Measurements from ENCODE around the gene KLB.
"Not testable (repeated sequence)": the region's sequence is repeated elsewhere in the genome, so short reads cannot be mapped to it uniquely, and the experiment has no call there.

The KLB gene

DNA sequence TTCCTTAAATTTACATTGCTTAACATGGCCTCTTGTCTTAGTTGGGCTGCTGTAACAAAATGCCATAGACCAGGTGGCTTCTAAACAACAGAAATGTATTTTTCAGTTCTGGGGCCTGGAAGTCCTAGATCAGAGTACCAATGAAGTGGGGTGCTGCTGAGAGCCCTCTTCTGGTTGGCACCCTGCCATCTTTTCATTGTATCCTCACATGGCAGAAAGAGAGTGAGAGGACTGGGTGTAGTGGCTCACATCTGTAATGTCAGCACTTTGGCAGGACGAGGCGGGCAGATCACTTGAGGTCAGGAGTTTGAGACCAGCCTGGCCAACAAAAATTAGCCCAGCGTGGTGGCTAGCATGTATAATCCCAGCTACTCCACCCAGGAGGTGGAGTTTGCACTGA is 12.0 kb upstream of the KLB start:
- no peak for TF ChIP-seq POLR2A (IDR thresholded peaks at IDR 0.05; ENCODE audit: low read length)
- TF ChIP-seq GATA1 (IDR thresholded peaks at IDR 0.05; ENCODE audit: low read depth, low read length) = no peak
- DNase-seq = peak; percentile 6 to 12

DNA sequence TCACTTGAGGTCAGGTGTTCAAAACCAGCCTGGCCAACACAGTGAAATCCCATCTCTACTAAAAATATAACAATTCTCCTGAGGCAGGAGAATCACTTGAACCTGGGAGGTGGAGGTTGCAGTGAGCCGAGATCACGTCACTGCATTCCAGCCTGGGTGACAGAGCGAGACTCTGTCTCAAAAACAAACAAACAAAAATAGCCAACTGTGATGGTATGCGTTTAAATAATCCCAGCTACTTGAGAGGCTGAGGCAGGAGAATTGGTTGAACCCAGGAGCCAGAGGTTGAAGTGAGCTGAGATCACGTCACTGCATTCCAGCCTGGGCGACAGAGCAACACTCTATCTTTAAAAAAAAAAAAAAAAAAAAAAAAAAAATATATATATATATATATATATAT is 5.1 kb upstream of the KLB start:
- DNase-seq = not testable (repeated sequence)

DNA sequence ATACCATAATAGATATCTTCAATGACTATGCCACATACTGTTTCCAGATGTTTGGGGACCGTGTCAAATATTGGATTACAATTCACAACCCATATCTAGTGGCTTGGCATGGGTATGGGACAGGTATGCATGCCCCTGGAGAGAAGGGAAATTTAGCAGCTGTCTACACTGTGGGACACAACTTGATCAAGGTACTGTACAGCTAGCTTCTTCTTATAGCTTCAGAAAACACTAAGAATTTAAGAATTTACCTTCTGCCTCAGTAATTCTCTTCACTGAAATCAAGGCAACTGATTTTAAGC is 805 bp downstream of the KLB start:
- TF ChIP-seq GATA1 (IDR thresholded peaks at IDR 0.05; ENCODE audit: low read depth, low read length) (no peak), POLR2A (IDR thresholded peaks at IDR 0.05; ENCODE audit: low read length) (no peak)

DNA sequence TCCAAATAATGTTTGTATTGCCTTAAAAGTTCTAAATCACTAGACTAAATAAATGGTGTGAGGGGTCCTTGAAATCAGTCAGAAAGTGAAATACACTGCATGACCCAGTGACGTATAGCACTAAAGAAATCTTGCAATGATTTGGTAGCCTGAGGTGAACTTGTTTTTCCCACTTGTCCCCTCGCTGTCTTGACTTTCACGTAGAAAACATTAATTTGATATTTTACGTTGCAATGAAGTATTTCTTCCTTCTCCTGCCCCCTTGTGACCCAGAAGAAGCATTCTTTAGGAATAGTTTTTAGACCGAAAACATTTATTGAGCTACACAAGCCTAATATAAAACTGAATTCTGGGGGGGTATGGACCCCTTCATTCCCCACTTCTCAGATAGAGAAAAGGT is 3.7 kb downstream of the KLB start:
- TF ChIP-seq POLR2A (IDR thresholded peaks at IDR 0.05; ENCODE audit: low read length) = no peak
- TF ChIP-seq GATA1 (IDR thresholded peaks at IDR 0.05; ENCODE audit: low read depth, low read length) = no peak
- DNase-seq = peak in 1 of 2 experiments; percentile 9

More for the DNA sequence above, 805 bp downstream of the KLB start:
- DNase-seq = no peak

DNA sequence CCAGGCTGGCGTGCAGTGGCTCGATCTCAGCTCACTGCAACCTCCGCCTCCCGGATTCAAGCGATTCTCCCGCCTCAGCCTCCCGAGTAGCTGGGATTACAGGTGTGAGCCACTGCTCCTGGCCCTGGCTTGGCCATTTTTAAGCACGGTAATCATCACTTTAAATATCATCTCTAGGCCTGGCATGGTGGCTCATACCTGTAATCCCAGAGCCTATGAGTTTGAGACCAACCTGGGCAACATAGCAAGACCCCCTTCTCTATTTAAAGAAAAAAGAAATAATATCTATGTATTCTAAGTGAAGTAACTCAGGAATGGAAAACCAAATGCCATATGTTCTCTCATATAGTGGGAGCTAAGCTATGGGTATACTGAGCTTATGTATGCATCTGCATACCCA is 4.8 kb downstream of the KLB start:
- DNase-seq = not testable (repeated sequence)

DNA sequence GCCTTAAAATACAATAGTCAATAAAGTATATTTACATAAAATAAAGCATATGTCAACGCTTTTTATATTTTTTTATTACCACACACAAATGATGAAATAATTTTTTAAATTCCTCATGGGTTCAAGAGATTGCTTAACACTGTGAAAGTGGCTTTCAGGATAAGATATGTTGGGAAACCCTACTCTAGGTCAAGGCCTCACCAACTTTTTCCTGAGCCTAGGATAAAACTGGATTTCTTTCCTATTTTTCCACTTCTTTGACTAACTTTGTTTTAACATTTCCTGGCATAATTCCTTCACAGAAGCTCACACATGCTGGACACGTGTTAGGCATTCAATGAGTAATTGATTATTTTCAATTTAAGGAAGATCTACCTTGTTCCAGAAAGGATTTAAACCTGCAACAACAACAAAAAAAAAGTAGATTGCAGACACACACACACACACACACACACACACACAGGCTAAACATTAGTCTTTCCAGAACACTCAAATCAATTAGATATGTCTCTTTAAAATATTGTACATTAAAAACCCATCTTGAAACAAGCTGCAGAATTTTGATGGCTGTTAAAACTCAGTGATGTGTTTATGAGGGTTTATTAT is 9.1 kb downstream of the KLB start:
- DNase-seq = no peak
- TF ChIP-seq GATA1 (IDR thresholded peaks at IDR 0.05; ENCODE audit: low read depth, low read length) (no peak), POLR2A (IDR thresholded peaks at IDR 0.05; ENCODE audit: low read length) (no peak)

DNA sequence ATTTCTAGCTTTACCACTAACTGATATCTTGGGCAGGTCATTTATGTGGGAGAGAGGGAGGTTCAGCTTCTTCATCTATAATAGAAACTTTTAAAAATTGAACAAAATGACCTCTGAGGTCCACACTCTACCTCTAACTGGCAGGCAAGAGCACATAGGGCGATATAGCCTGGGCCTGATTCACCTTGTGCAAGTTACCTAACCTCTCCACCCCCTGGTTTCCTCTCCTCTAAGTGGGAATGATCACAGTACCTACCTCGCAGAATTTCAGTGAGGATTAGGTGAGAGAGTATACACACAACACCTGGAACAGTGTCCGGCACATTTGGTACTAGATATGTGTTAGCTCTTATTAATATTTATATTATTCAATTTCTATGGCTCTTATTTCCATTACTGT is 15.5 kb downstream of the KLB start:
- TF ChIP-seq POLR2A (IDR thresholded peaks at IDR 0.05; ENCODE audit: low read length) (no peak), GATA1 (IDR thresholded peaks at IDR 0.05; ENCODE audit: low read depth, low read length) (no peak)
- no peak for DNase-seq

DNA sequence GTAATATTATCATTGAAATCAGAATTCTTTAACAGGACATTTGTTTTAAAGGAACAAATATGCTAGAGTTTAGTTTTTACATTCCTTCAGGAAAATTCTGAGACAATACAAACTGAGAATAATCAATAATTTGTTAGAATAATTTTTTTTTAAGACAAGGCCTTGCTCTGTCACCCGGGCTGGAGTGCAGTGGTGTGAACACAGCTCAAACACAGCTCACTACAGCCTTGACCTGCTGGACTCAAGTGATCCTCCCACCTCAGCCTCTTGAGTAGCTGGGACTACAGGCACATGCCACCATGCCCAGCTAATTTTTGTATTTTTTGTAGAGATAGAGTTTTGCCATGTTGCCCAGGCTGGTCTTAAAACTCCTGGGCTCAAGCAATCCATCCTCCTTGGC is 18.6 kb downstream of the KLB start:
- DNase-seq = not testable (repeated sequence)

DNA sequence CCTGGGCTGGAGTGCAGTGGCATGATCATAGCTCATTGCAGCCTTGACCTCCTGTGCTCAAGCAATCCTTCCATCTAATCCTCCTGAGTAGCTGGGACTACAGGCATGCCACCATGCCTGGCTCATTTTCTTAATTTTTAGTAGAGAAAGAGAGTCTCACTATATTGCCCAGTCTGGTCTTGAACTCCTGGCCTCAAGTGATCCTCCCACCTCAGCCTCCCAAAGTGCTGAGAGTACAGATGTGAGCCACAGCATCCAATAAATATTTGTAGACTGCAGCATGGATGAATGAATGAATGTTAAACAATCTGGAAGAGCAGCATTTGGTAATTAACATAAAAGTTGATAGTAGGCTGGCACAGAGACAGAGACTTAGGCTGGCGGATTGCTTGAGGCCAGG is 20.0 kb downstream of the KLB start:
- no peak for DNase-seq
- TF ChIP-seq GATA1 (IDR thresholded peaks at IDR 0.05; ENCODE audit: low read depth, low read length) (no peak), POLR2A (IDR thresholded peaks at IDR 0.05; ENCODE audit: low read length) (no peak)

DNA sequence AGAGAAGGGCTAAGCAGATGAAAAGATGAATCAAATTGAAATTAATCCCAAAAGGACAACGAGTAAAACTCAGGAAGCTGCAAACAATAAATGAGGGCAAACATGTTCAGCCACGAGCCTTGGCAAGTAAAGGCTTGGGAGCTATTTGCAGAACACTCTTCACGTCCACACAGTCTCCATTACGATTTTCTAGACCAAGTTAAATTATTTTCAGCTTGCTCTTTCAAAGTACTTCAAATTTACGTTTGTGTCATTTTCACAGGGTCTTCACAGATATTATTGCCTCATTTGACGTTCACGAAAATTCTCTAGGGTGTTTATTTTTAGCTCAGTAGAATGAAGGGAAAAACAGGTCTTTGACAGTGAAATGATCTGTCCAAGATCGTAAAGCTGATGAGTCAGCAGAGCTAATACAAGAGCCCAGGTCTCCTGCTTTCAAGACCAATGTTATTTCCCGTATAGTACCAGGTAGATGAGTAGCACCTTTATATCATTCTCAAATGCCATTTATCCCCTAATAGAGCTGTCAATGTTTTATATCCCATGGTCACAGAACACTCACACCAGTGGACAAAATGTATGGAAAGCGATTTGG is 20.9 kb downstream of the KLB start:
- TF ChIP-seq GATA1 (IDR thresholded peaks at IDR 0.05; ENCODE audit: low read depth, low read length) = no peak
- TF ChIP-seq POLR2A (IDR thresholded peaks at IDR 0.05; ENCODE audit: low read length) = no peak
- DNase-seq = no peak

DNA sequence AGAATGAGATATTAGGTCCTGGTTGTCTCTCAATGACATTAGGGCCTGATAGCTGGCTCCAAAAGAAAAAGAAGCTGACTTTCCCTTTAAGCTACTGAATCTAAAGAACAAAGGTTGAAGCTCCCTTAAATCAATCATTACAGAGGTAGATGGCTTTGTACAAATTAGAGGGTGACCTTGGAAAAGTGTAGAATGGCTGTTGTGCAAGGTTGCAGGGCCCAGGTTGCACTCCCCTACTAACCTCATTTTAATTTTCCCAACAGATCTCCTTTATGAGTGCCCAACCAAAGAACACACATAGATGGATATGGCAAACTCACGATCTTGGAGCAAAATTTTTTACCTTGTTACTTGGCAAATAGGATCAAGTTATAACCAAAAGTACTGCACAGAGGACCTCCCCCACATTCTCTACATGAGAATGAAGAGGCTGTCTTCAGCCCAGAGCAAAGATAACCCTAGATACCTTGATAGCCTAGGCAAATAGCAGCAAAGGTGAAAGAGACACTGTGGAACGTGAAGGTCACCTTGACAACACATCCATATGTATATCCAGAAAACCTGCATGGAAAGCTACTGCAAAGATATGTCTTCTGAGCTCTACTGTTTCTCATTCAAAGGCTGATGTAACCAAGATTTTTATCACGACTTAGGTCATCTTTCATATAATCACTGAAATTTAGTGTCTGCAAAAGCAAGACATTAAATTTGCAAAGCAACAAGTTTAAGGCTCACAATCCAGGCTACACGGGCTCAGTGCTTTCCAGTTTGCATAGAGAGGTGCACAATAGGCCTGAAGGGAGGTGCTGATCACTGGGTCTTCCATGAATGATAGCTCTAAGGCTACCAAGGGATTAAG is 23.0 kb downstream of the KLB start:
- TF ChIP-seq POLR2A (IDR thresholded peaks at IDR 0.05; ENCODE audit: low read length) = no peak
- TF ChIP-seq GATA1 (IDR thresholded peaks at IDR 0.05; ENCODE audit: low read depth, low read length) = no peak
- DNase-seq = no peak

DNA sequence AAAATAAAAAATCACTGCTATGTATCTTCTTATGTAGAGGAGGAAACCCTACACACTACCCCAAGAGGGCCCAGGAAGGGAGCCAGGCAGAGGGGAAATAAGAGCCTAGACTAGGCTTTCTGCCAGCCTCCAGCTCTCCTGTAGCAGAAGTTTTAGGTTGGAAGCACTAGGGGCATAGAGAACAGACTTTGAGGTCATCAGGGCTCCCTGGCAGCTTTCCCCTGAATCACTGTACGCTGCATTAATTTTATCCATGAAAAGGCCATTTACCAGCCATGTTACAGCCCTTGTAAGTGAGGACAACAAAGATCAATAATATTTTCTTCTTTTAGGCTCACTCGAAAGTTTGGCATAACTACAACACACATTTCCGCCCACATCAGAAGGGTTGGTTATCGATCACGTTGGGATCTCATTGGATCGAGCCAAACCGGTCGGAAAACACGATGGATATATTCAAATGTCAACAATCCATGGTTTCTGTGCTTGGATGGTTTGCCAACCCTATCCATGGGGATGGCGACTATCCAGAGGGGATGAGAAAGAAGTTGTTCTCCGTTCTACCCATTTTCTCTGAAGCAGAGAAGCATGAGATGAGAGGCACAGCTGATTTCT is 27.3 kb downstream of the KLB start:
- TF ChIP-seq GATA1 (IDR thresholded peaks at IDR 0.05; ENCODE audit: low read depth, low read length) = no peak
- TF ChIP-seq POLR2A (IDR thresholded peaks at IDR 0.05; ENCODE audit: low read length) = no peak

DNA sequence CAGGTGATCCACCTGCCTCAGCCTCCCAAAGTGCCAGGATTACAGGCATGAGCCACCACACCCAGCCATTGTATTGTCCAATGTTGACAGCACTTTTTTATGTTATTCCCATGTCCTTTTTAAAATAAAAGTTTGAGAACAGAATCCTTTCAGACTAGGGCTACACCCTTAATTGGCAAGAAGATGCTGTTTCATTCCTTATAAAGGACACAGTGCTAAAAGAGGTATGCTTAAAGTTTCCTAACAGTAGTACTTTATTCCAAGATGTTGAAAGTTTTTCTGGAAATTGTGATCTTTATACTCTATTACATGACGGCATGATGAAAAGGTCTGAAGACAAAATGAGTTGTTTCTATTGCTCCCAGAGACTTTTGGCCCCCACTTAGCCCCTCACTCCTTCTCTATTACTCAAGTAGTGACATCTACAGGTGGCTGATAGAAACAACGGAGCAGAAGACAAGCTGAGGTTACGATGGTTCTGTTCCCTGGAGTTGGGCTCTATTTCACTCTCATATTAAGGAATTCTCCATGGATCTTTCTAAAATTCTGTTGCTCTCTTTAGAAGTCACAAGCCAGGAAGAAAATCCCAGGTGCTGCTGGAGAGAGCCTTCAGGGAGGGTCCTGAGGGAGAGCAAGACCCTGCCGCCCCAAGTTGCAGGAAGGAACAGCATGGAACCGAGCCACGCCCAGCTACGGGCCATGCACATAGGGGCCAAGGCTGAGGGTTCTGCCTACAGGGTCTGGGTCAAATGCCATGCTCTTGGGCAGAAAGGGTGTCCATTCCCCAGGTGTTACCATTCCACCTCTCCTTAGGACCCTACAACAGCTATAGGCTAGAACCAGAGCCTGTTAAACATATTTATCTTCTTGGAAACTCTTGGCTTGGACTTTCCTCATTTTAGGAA is 29.2 kb downstream of the KLB start:
- no peak for TF ChIP-seq GATA1 (IDR thresholded peaks at IDR 0.05; ENCODE audit: low read depth, low read length)
- TF ChIP-seq POLR2A (IDR thresholded peaks at IDR 0.05; ENCODE audit: low read length) = no peak

More for the DNA sequence above, 27.3 kb downstream of the KLB start:
- DNase-seq = no peak

DNA sequence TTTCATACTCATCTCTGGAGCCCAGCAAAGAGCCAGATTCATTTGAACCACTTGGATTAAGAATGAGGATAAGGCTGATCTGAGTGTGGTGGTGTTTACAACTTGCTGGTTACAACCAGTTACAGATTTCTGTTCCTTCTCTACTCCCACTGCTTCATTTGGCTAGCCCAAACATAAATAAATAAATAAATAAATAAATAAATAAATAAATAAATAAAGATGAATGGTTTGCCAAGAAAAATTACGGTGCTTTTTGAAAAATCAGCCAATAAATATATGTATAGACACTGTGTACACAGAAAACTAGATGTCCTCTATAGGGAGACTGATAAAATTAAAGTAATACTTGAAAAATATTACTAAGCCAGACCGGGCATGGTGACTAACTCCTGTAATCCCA is 34.9 kb downstream of the KLB start:
- no peak for TF ChIP-seq GATA1 (IDR thresholded peaks at IDR 0.05; ENCODE audit: low read depth, low read length)
- no peak for TF ChIP-seq POLR2A (IDR thresholded peaks at IDR 0.05; ENCODE audit: low read length)
- no peak for DNase-seq

More for the DNA sequence above, 29.2 kb downstream of the KLB start:
- no peak for DNase-seq

Measured in erythroblast (primary cell).